ENCODE data around the gene TBC1D22A.
"Not testable (repeated sequence)": the region's sequence is repeated elsewhere in the genome, so short reads cannot be mapped to it uniquely, and the experiment has no call there.

TBC1D22A gene

GRCh38 chr22:47166033-47166404 is 403.6 kb downstream of the TBC1D22A start:
- DNase-seq, result no peak

GRCh38 chr22:47166446-47167016 is 404.1 kb downstream of the TBC1D22A start:
- no peak for DNase-seq

- no peak for DNase-seq
Measured at GRCh38 chr22:47167056-47167455, 404.6 kb downstream of the TBC1D22A start.

GRCh38 chr22:47167921-47168320 is 405.5 kb downstream of the TBC1D22A start:
- DNase-seq, result not testable (repeated sequence)

GRCh38 chr22:47168441-47168840 is 406.0 kb downstream of the TBC1D22A start:
- no peak for DNase-seq

GRCh38 chr22:47168900-47169800 is 406.7 kb downstream of the TBC1D22A start:
- no peak for DNase-seq

GRCh38 chr22:47169801-47170140 is 407.3 kb downstream of the TBC1D22A start:
- no peak for DNase-seq

- not testable (repeated sequence) for DNase-seq
Measured at GRCh38 chr22:47170511-47171440, 408.3 kb downstream of the TBC1D22A start.

- no peak for DNase-seq
Measured at GRCh38 chr22:47171441-47172221, 409.2 kb downstream of the TBC1D22A start.

GRCh38 chr22:47172771-47173534 is 410.5 kb downstream of the TBC1D22A start:
- no peak for DNase-seq

GRCh38 chr22:47173535-47174021 is 411.1 kb downstream of the TBC1D22A start:
- DNase-seq, result no peak

GRCh38 chr22:47174096-47174495 is 411.6 kb downstream of the TBC1D22A start:
- no peak for DNase-seq

- no peak for DNase-seq
Measured at GRCh38 chr22:47174671-47175112, 412.2 kb downstream of the TBC1D22A start.

GRCh38 chr22:47175151-47176025 is 412.9 kb downstream of the TBC1D22A start:
- DNase-seq, result no peak

- DNase-seq, result no peak
Measured at GRCh38 chr22:47176026-47176389, 413.6 kb downstream of the TBC1D22A start.

- DNase-seq, result no peak
Measured at GRCh38 chr22:47176573-47177333, 414.3 kb downstream of the TBC1D22A start.

GRCh38 chr22:47177334-47177815 is 414.9 kb downstream of the TBC1D22A start:
- no peak for DNase-seq

GRCh38 chr22:47178339-47178738 is 415.9 kb downstream of the TBC1D22A start:
- DNase-seq, result no peak

GRCh38 chr22:47180796-47181195 is 418.3 kb downstream of the TBC1D22A start:
- DNase-seq, result no peak
